MM.1S (cell line): ENCODE data around the gene KRTAP2-2.

ENCODE experiments used
- EZH2phosphoT487 ChIP-seq: fragments of 300-600 bp; sonication (generic); IDR thresholded peaks from 2 replicates; pipeline ENCODE4 v1.6.1; 2018; ENCODE audit warnings: antibody characterized with exemption, low read length
- TF ChIP-seq, protein P1 (sequence below): fragments of 300-600 bp; sonication (generic); IDR thresholded peaks from 2 replicates; pipeline ENCODE4 v1.5.1; 2016; ENCODE audit warnings: antibody characterized with exemption, low read length, mixed read lengths

DNA sequence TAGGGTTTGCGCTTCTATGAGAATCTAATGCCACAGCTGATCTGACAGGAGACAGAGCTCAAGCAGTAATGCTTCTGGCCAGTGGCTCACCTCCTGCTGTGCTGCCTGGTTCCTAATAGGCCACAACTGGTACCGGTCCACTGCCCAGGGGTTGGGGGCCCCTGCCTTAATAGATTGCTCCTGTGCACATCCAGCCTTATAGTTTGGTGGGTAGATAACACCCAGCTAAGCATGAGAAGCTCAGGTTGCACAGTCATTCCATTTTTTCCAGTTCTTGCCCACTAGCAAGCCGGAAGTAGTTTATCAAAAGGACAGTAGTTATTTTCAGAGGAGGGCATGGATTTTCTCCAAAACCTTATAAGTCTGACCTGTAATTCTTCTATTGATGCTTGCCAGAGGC, 35.6 kb downstream of the KRTAP2-2 start:
- TF ChIP-seq, protein P1, sequence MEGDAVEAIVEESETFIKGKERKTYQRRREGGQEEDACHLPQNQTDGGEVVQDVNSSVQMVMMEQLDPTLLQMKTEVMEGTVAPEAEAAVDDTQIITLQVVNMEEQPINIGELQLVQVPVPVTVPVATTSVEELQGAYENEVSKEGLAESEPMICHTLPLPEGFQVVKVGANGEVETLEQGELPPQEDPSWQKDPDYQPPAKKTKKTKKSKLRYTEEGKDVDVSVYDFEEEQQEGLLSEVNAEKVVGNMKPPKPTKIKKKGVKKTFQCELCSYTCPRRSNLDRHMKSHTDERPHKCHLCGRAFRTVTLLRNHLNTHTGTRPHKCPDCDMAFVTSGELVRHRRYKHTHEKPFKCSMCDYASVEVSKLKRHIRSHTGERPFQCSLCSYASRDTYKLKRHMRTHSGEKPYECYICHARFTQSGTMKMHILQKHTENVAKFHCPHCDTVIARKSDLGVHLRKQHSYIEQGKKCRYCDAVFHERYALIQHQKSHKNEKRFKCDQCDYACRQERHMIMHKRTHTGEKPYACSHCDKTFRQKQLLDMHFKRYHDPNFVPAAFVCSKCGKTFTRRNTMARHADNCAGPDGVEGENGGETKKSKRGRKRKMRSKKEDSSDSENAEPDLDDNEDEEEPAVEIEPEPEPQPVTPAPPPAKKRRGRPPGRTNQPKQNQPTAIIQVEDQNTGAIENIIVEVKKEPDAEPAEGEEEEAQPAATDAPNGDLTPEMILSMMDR = no peak
- TF ChIP-seq EZH2phosphoT487 = no peak
